ENCODE results near the gene MED15.
"Not testable (repeated sequence)": the region's sequence is repeated elsewhere in the genome, so short reads cannot be mapped to it uniquely, and the experiment has no call there.

Gene MED15

DNA sequence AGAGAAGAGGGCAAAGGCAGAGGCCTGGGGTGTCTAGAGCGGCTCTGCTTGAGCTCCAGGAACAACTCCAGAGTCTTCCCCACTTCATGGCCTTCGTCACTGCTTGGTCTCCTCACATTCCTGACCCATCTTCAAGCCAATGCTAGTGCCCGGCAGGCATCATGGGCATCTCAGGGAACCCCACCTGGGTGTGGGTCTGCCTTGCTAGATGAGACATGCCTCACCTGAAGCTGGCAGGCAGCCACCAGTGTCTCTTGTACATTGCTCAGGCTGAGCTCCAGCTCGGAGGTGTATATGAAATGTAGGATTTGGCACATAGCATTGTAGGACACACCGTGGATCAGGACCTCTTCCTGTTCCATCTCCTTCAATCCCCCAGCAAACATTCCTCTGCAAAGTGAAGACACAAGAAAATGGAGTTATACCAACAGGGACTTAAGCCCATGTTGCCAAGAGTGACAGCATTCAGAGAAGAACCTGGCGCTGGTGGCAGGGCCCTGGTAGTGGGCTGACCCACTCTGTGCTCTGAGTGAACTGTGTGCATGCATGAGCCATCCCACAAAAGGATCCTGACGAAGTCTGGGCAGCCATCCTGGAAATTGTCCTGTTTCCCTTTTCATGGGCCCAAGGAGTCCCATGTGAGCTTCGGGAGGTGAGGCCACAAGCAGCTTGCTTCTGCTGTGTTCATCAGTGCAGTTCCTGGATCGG is 36.1 kb upstream of the MED15 start:
- DNase-seq (ENCODE audit: low read depth), result no peak
- no peak overlapping the region for H3K4me3 ChIP-seq (ENCODE audit: control insufficient read depth, low read depth, low read length)
- TF ChIP-seq, protein P1, sequence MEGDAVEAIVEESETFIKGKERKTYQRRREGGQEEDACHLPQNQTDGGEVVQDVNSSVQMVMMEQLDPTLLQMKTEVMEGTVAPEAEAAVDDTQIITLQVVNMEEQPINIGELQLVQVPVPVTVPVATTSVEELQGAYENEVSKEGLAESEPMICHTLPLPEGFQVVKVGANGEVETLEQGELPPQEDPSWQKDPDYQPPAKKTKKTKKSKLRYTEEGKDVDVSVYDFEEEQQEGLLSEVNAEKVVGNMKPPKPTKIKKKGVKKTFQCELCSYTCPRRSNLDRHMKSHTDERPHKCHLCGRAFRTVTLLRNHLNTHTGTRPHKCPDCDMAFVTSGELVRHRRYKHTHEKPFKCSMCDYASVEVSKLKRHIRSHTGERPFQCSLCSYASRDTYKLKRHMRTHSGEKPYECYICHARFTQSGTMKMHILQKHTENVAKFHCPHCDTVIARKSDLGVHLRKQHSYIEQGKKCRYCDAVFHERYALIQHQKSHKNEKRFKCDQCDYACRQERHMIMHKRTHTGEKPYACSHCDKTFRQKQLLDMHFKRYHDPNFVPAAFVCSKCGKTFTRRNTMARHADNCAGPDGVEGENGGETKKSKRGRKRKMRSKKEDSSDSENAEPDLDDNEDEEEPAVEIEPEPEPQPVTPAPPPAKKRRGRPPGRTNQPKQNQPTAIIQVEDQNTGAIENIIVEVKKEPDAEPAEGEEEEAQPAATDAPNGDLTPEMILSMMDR (IDR thresholded peaks at IDR 0.05; ENCODE audit: control insufficient read depth, insufficient read depth, low read depth, low read length, missing control alignments), result no peak

DNA sequence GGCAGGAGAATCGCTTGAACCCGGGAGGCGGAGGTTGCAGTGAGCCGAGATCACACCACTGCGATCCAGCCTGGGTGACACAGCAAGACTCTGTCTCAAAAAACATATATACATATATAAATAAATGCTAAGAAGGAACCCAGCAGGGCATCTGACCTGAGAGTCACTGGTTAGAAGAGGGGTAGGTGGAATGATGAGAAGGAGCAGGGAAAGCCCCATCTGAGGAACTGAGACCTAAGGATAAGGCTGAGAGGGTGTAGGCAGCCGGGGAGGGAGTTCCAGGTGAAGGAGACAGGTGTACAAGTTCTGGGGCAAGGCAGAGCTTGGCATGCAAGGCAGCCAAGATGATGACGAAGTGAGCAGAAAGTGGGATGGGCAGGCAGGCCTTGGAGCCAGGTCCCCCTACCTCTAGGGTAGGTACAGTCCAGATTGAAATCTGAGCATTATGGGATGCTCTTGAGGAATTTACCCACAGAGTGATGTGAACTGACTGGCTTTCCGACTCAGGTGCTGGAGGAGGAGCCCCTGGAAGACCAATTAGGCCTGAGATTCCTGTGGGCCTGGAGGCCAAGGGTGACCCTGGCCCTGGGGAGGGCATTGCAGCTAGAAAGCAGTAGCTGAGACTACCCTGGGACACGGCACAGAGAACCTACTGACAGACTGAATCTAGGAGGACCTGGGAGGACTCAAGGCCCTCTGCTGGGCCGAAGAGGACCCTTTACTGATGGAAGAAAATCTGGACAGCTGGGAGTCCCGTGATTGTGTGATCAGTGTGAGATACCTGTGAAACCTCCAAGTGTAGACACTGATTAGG is 34.6 kb upstream of the MED15 start:
- TF ChIP-seq, protein P1 (IDR thresholded peaks at IDR 0.05; ENCODE audit: control insufficient read depth, insufficient read depth, low read depth, low read length, missing control alignments), result no peak
- DNase-seq (ENCODE audit: low read depth), result no peak

DNA sequence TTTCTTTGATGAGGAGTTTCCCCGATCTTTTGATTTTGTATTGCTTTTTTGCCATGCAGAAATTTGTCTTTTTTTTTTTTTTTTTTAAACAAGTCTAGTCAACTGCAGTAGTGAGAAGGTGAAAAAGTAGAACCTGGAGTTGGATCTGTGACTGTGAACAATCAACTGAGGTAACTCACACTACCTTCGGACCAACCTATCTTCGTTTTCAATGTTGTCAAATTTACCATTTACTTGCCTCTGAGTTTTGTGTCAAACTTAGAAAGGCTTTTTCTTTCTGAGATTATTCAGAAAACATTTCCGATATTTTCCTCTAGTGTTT is 32.3 kb upstream of the MED15 start:
- TF ChIP-seq, protein P1 (IDR thresholded peaks at IDR 0.05; ENCODE audit: control insufficient read depth, insufficient read depth, low read depth, low read length, missing control alignments), result no peak
- DNase-seq (ENCODE audit: low read depth), result no peak
- no peak overlapping the region for H3K4me3 ChIP-seq (ENCODE audit: control insufficient read depth, low read depth, low read length)

More for the DNA sequence above, 34.6 kb upstream of the MED15 start:
- H3K4me3 ChIP-seq (ENCODE audit: control insufficient read depth, low read depth, low read length), result no peak overlapping the region

DNA sequence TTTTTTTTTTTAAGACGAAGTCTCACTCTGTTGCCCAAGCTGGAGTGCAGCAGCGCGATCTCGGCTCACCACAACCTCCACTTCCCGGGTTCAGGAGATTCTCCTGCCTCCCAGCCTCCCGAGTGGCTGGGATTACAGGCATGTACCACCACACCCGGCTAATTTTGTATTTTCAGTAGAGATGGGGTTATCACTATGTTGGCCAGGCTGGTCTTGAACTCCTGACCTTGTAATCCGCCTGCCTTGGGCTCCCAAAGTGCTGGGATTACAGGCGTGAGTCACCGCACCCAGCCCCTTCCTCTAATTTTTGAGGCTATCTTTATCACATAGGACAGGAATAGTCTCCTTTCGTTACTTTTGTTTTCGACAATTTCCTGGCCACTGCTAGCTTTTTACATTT is 31.8 kb upstream of the MED15 start:
- DNase-seq (ENCODE audit: low read depth); H3K4me3 ChIP-seq (ENCODE audit: control insufficient read depth, low read depth, low read length): not testable (repeated sequence)

DNA sequence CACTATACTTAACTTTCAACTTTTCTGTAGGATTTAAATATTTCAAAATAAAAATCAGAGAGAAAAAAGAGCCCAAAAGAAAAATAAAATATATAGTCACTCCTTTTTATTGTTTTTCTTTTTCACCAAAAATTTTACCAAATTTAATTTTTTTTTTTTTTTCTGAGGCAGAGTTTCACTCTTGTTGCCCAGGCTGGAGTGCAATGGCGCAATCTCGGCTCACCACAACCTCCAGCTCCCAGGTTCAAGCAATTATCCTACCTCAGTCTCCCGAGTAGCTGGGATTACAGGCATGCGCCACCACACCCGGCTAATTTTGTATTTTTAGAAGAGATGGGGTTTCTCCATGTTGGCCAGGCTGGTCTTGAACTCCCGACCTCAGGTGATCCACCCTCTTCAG is 29.4 kb upstream of the MED15 start:
- not testable (repeated sequence) for H3K4me3 ChIP-seq (ENCODE audit: control insufficient read depth, low read depth, low read length); DNase-seq (ENCODE audit: low read depth)

DNA sequence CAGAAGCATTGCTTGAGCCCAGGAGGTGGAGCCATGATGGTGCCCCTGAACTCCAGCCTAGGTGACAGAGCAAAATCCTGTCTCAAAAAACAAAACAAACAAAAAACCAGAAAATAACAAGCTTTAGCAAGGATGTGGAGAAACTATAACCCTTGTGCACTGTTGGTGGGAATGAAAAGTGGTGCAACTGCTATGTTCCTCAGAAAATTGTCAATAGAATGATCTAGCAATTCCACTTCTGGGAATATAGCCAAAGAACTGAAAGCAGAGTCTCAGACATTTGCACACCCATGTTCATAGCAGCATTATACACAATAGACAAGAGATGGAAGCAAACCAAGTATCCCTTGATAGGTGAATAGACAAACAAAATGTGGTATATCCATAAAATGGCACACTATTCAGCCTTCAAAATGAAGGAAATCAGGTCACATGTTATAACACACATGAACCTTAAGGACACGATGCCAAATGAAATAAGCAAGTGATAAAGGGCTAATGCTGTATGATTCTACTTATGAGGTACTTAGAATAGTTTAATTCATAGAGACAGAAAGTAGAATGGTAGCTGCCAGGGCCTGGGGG is 27.7 kb upstream of the MED15 start:
- DNase-seq (ENCODE audit: low read depth), result no peak
- no peak overlapping the region for H3K4me3 ChIP-seq (ENCODE audit: control insufficient read depth, low read depth, low read length)
- TF ChIP-seq, protein P1 (IDR thresholded peaks at IDR 0.05; ENCODE audit: control insufficient read depth, insufficient read depth, low read depth, low read length, missing control alignments), result no peak

DNA sequence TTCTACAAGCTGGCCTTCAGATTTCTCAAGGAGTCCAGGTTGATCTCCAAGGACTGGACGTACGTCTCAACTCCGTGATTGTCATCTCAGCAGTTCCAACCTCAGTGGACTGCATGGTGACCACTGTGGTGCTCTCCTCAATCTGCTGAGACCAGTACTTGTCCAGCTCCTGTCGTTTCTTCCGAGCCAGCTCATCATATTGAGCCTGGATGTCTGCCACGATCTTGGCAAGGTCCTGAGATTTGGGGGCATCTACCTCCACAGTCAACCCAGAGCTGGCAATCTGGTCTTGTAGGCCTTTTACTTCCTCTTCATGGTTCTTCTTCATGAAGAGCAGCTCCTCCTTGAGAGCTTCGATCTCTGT is 24.3 kb upstream of the MED15 start:
- not testable (repeated sequence) for H3K4me3 ChIP-seq (ENCODE audit: control insufficient read depth, low read depth, low read length); DNase-seq (ENCODE audit: low read depth)

DNA sequence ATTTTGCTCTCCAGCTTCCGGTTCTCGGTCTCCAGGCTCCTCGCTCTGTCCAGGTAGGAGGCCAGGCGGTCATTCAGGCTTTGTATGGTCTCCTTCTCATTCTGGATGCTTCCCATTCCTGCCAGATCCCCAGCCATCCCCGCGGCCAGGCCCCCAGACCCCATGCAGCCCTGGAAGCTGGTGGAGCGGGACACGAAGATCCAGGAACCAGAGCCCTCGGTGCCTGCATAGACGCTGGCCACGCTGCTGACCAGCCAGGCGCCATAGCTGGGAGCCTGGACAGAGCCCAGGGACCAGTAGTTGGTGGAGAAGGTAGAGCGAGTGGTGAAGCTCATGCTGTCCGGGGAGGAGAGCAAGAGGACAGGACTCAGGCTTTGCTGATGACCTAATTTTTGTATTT is 23.6 kb upstream of the MED15 start:
- no peak overlapping the region for H3K4me3 ChIP-seq (ENCODE audit: control insufficient read depth, low read depth, low read length)
- DNase-seq (ENCODE audit: low read depth), result no peak
- TF ChIP-seq, protein P1 (IDR thresholded peaks at IDR 0.05; ENCODE audit: control insufficient read depth, insufficient read depth, low read depth, low read length, missing control alignments), result no peak
